ENCODE measurements around the gene NPS.

NPS gene

DNA sequence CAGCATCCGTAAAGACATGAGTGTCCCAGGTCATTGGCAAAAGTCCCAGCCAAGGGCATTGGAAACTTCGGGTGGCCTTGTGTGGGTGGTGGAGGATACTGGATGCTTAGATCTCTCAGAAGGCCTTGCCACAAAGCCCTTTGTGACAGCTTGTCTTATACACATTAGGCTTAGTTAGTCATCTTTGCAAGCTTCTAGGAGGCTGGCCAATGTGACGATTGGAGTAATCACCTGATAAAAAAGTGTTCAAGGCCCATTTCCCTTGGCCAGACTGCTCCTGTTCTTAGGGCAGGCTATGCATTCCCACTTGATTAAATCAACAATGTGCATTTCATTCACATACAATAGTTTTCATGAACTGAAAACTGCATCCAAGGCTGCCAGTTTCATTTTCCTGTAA is 26.9 kb downstream of the NPS start:
- no peak for DNase-seq (ENCODE audit: low spot score)
- no peak for TF ChIP-seq CTCF (conservative IDR thresholded peaks at IDR 0.05; ENCODE audit: low read depth)
- ChIA-PET POLR2A (ENCODE audit: low non-redundant PET) (no interaction called here), CTCF (interaction anchor here (0.6 to 0.7 kb wide), 3 partner anchors 9 to 80 kb away, joined by 3 read pairs; no protein-coding TSS in a partner anchor)
- H3K27ac ChIP-seq, result no peak overlapping the region

- POLR2A ChIA-PET (ENCODE audit: low non-redundant PET), result no interaction called here
- TF ChIP-seq CTCF (conservative IDR thresholded peaks at IDR 0.05; ENCODE audit: low read depth), result no peak
- DNase-seq (ENCODE audit: low spot score), result no peak
- no peak overlapping the region for H3K27ac ChIP-seq
- CTCF ChIA-PET, result no interaction called here
Measured at GRCh38 chr10:127576740-127577161, 27.6 kb downstream of the NPS start.

DNA sequence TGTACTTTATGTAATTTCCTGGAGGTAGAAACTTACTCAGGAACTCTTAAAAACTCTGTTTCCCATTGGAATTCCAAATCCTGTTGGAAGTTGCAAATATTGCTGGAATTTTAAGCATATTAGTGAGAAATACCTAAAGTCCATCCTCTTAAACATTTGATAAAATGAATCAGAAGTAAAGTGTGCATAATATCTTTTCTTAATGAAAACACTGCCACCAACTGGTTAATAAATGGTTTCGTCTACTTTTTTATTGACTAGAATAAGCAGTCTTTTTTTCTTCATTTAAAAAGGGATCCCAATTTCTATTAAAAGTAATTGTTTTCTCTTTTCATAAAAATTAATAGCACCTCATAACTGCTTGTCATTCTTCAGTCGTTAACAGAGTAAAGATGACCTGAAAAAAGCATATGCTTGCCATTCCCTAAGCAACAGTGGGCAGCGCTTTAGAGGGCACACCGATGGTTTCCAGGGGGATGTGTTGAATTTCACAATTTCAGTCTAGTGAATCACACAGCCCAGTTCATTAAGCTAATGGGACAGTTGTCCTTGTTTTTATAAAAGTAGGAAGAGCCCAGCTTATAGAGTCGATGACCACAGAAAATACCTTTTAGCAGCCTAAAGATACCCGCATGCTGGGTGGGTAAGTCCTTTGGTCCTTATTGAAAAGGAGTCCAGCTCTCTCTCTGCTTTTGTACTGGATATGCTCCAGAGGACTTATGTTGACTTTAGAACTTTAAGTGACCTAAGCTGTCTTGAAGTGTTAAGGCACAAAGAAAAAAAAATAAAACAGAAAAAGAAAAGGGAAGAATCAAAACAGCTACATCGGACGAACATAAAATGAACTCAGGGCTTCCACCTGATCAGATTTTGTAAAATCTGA is 28.5 kb downstream of the NPS start:
- no peak overlapping the region for H3K27ac ChIP-seq
- CTCF ChIA-PET, result interaction anchor here (1.1 to 2.2 kb wide), 2 partner anchors 11 to 276 kb away, joined by 4 to 6 read pairs; no protein-coding TSS in a partner anchor

DNA sequence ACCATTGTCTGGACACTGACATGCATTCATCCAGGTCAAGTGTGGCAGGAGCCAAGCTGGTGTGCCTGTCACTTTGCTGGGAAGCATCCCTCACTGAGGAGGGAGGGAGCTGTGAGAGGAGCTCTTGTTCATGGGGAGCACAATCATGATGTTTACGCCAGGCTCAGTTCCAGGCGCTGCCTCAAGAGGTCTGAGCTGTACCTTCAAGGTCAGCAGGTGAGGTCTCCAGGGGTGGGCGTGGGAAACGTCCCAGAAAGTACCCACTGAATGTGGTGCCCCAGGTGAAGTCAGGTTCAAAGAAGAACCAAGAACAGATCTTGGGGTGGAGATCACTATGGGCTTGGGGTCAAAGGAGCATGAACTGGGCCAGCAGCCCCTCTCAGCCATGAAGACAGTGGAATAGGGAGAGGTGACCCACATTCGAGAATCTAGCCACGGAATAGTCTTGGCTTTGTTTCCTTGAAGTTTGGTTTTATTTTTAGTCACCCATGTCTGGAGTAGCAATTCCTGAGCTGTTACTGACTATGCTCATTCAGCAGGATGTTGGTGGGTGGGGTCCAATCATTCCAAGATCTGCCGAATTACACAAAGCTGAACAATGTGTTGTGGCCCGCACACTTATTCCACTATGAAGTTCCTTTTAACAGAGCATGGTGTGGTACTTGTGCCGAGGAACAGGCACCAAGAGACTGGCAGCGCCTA is 29.3 kb downstream of the NPS start:
- no peak for TF ChIP-seq CTCF (conservative IDR thresholded peaks at IDR 0.05; ENCODE audit: low read depth)
- no peak for DNase-seq (ENCODE audit: low spot score)
- ChIA-PET CTCF (interaction anchor here (1.1 to 2.2 kb wide), 2 partner anchors 10 to 276 kb away, joined by 4 to 6 read pairs; no protein-coding TSS in a partner anchor), POLR2A (ENCODE audit: low non-redundant PET) (no interaction called here)
- no peak overlapping the region for H3K27ac ChIP-seq

More for the DNA sequence above, 28.5 kb downstream of the NPS start:
- POLR2A ChIA-PET (ENCODE audit: low non-redundant PET), result no interaction called here
- TF ChIP-seq CTCF (conservative IDR thresholded peaks at IDR 0.05; ENCODE audit: low read depth), result no peak; the same call in none of the 2 replicates
- no peak for DNase-seq (ENCODE audit: low spot score)

DNA sequence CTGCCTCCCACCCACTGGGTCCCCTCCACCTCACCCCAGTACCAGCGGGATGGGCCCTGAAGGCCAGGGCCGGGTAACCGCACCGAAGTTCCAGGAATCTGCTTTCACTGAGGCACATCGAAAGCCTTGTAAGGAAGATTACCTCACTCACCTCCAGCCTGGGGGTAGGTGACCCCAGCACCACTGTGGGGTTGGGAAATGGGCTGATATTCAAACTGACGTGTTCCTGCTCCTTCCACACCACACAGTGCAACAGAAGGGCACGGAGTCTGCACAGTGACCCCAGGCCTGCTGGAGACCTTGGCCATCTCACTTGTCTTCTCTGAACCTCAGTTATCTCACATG is 29.8 kb downstream of the NPS start:
- POLR2A ChIA-PET (ENCODE audit: low non-redundant PET), result no interaction called here
- no peak for TF ChIP-seq CTCF (conservative IDR thresholded peaks at IDR 0.05; ENCODE audit: low read depth)
- DNase-seq (ENCODE audit: low spot score), result no peak
- CTCF ChIA-PET, result interaction anchor here (1.1 to 2.2 kb wide), 2 partner anchors 10 to 275 kb away, joined by 4 to 6 read pairs; no protein-coding TSS in a partner anchor
- H3K27ac ChIP-seq, result no peak overlapping the region

DNA sequence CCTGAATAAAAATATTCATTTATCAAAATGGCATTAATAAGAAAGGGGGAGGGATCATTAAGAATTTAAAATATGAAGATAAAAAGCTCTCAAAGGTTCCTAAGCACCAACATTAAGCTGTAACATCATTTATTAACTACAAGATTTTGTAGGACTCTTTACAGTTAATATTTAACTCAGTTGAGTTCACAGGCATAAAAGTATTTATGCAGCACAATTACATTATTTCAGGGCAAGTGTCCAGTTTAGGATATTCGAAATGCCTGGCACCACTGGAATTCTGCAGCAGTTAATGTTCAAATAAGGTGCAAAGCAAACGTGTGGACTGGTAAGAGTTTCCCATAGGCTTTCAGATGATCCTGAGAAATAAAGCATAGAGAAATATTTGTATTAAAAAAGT is 30.5 kb downstream of the NPS start:
- H3K27ac ChIP-seq, result no peak overlapping the region
- no peak for DNase-seq (ENCODE audit: low spot score)
- ChIA-PET POLR2A (ENCODE audit: low non-redundant PET) (no interaction called here), CTCF (no interaction called here)
- TF ChIP-seq CTCF (conservative IDR thresholded peaks at IDR 0.05; ENCODE audit: low read depth), result no peak
